GM23338 (cell line): ENCODE data around the gene CBX8. TPM values are rescaled to one million over a fixed set of nuclear protein-coding genes. Genes with fewer than 3 reads are reported as not detected.
A peak's percentile ranks its signal among the peaks of the same experiment; 100 is the strongest.

ENCODE experiments used
- ATAC-seq: fragments of 200-7000 bp; cut with Tn5 transposase; 3 replicates; pipeline ENCODE4 v1.9.1; 2020
- DNase-seq: peaks from one replicate; pipeline ENCODE4 v3.0.0-alpha.2; 2015; ENCODE audit warnings: low spot score
- H2AFZ ChIP-seq: fragments of 200-600 bp; sonication (generic); 2 replicates; pipeline ENCODE4 v1.8.0; 2016; ENCODE audit warnings: antibody characterized with exemption, mild to moderate bottlenecking, moderate library complexity
- H3F3A ChIP-seq: fragments of 200-600 bp; sonication (generic); replicated peaks from 2 replicates; pipeline ENCODE4 v1.8.0; 2017; ENCODE audit warnings: antibody characterized with exemption, mixed run types, low read depth
- H3K27ac ChIP-seq: fragments of 200-600 bp; sonication (generic); 2 replicates; pipeline ENCODE4 v1.6.1; 2016; ENCODE audit warnings: low read depth
- H3K27me3 ChIP-seq: fragments of 200-600 bp; sonication (generic); 2 replicates; pipeline ENCODE4 v1.8.0; 2016; ENCODE audit warnings: mild to moderate bottlenecking, mixed run types, moderate library complexity; ENCODE audit not compliant: insufficient read depth
- H3K36me3 ChIP-seq: fragments of 200-600 bp; sonication (generic); 2 replicates; pipeline ENCODE4 v1.8.0; 2016; ENCODE audit warnings: mild to moderate bottlenecking; ENCODE audit not compliant: insufficient read depth
- H3K4me1 ChIP-seq: fragments of 200-600 bp; sonication (generic); 2 replicates; pipeline ENCODE4 v1.8.0; 2016; ENCODE audit warnings: mild to moderate bottlenecking, moderate library complexity; ENCODE audit not compliant: insufficient read depth
- H3K4me2 ChIP-seq: fragments of 200-600 bp; sonication (generic); 2 replicates; pipeline ENCODE4 v1.7.1; 2017; ENCODE audit warnings: mixed run types
- H3K4me3 ChIP-seq: fragments of 200-600 bp; sonication (generic); 2 replicates; pipeline ENCODE4 v1.6.1; 2016; ENCODE audit warnings: mixed run types
- H3K79me2 ChIP-seq: fragments of 200-600 bp; sonication (generic); replicated peaks from 2 replicates; pipeline ENCODE4 v1.8.0; 2017; ENCODE audit warnings: mild to moderate bottlenecking; ENCODE audit not compliant: insufficient read depth
- H3K9me2 ChIP-seq: fragments of 200-600 bp; sonication (generic); 2 replicates; pipeline ENCODE4 v1.8.0; 2017; ENCODE audit not compliant: insufficient read depth
- H4K20me1 ChIP-seq: fragments of 200-600 bp; sonication (generic); replicated peaks from 2 replicates; pipeline ENCODE4 v1.8.0; 2017; ENCODE audit warnings: mild to moderate bottlenecking; ENCODE audit not compliant: insufficient read depth
- H3K27ac Mint-ChIP-seq: 2 replicates; pipeline ENCODE4 v1.8.0; 2020; ENCODE audit warnings: inconsistent platforms, mild to moderate bottlenecking, moderate library complexity, mixed read lengths
- H3K27me3 Mint-ChIP-seq: 3 replicates; pipeline ENCODE4 v1.8.0; 2022; ENCODE audit warnings: low read depth, mild to moderate bottlenecking, moderate library complexity, mixed read lengths, inconsistent platforms; ENCODE audit not compliant: insufficient read depth, poor library complexity
- H3K36me3 Mint-ChIP-seq: 3 replicates; pipeline ENCODE4 v1.8.0; 2021; ENCODE audit warnings: low read depth, mild to moderate bottlenecking, inconsistent platforms, moderate library complexity, mixed read lengths
- H3K4me1 Mint-ChIP-seq: 3 replicates; pipeline ENCODE4 v1.8.0; 2020; ENCODE audit warnings: mild to moderate bottlenecking, inconsistent platforms, mixed read lengths
- H3K4me3 Mint-ChIP-seq: 3 replicates; pipeline ENCODE4 v1.8.0; 2021; ENCODE audit warnings: moderate library complexity, mild to moderate bottlenecking, inconsistent platforms, mixed read lengths
- H3K9me3 Mint-ChIP-seq: 3 replicates; pipeline ENCODE4 v1.8.0; 2020; ENCODE audit warnings: moderate library complexity, mild to moderate bottlenecking, inconsistent platforms, mixed read lengths
- CREB1 ChIP-seq: fragments of 250-450 bp; sonication (Bioruptor Pico); IDR thresholded peaks from 2 replicates; pipeline ENCODE4 v1.5.0; 2020; ENCODE audit warnings: low read depth, mild to moderate bottlenecking, moderate library complexity
- CTCF ChIP-seq, 2 experiments: fragments of 200-600 bp in 1 of 2; sonication (generic) in 1 of 2; conservative IDR thresholded peaks; 2 replicates each; pipeline versions ENCODE4 v1.5.1 to v1.6.1; 2016 to 2017; ENCODE audit warnings: antibody characterized with exemption in 2 of 2, low read depth in 2 of 2, mild to moderate bottlenecking in 2 of 2, moderate library complexity in 1 of 2
- ETS1 ChIP-seq: IDR thresholded peaks from 2 replicates; pipeline ENCODE4 v1.6.1; 2016; ENCODE audit warnings: antibody characterized with exemption
- EZH2 ChIP-seq: fragments of 200-600 bp; sonication (generic); IDR thresholded peaks from one replicate; pipeline ENCODE4 v1.8.0; 2017; ENCODE audit warnings: antibody characterized with exemption, mild to moderate bottlenecking, low read depth; ENCODE audit not compliant: unreplicated experiment
- EZH2phosphoT487 ChIP-seq: fragments of 200-600 bp; sonication (generic); IDR thresholded peaks from one replicate; pipeline ENCODE4 v1.8.1; 2018; ENCODE audit warnings: antibody characterized with exemption; ENCODE audit not compliant: unreplicated experiment
- JUNB ChIP-seq: IDR thresholded peaks from one replicate; pipeline ENCODE4 v1.6.1; 2016; ENCODE audit warnings: antibody characterized with exemption; ENCODE audit not compliant: unreplicated experiment
- NANOG ChIP-seq: IDR thresholded peaks from 2 replicates; pipeline ENCODE4 v1.6.1; 2016; ENCODE audit warnings: antibody characterized with exemption, borderline replicate concordance
- POLR2AphosphoS5 ChIP-seq: IDR thresholded peaks from 2 replicates; pipeline ENCODE4 v1.6.1; 2016; ENCODE audit warnings: antibody characterized with exemption, low read depth
- REST ChIP-seq: IDR thresholded peaks from one replicate; pipeline ENCODE4 v1.6.1; 2018; ENCODE audit warnings: antibody characterized with exemption; ENCODE audit not compliant: unreplicated experiment
- STAT1 ChIP-seq: IDR thresholded peaks from one replicate; pipeline ENCODE4 v1.6.1; 2016; ENCODE audit warnings: antibody characterized with exemption; ENCODE audit not compliant: unreplicated experiment
- ZNF114 ChIP-seq: fragments of 250-450 bp; sonication (Bioruptor Pico); IDR thresholded peaks from 2 replicates; pipeline ENCODE4 v1.5.0; 2020; ENCODE audit warnings: mild to moderate bottlenecking, moderate library complexity
- ZNF331 ChIP-seq: fragments of 250-450 bp; sonication (Bioruptor Pico); IDR thresholded peaks from 2 replicates; pipeline ENCODE4 v1.5.0; 2020; ENCODE audit warnings: low read depth, mild to moderate bottlenecking, moderate library complexity
- ZNF462 ChIP-seq: fragments of 250-450 bp; sonication (Bioruptor Pico); IDR thresholded peaks from 2 replicates; pipeline ENCODE4 v1.5.0; 2020; ENCODE audit warnings: mild to moderate bottlenecking, moderate library complexity
- polyA plus RNA-seq: library from polyadenylated mRNA; unstranded; fragments of >200 nt; fragmentation: Nextera tagmentation; extraction: Ambion mirVana; gene quantifications from 2 replicates; pipeline ENCODE4 v1.2.1, GENCODE V29; 2016
- total RNA-seq: library from RNA; depleted of rRNA; stranded (reverse); fragments of >200 nt; shearing (Covaris generic); gene quantifications from 2 replicates; pipeline ENCODE4 v1.2.3, GENCODE V29; 2014

The CBX8 gene
- total and polyA plus RNA-seq, 2 experiments from 2014 or later = 1.0 to 1.3 TPM

GRCh38 chr17:79776376-79777119 lies 20.3 kb downstream of the CBX8 start:
- Histone ChIP-seq H3K4me3 (peak overlapping the region; percentile 54), H3K79me2 (peaks cover 30% of the 10 kb centered on the region), H3F3A (peaks cover 15% of the 10 kb centered on the region; the same call in 1 of the 2 replicates), H4K20me1 (peaks cover 22% of the 10 kb centered on the region), H3K36me3 (peaks cover 8% of the 10 kb centered on the region; the same call in 1 of the 2 replicates), H3K4me1 (peaks cover 23% of the 10 kb centered on the region), H2AFZ (no peak overlapping the region; the same call in 1 of the 2 replicates), H3K9me2 (no peaks in the 10 kb centered on the region), H3K4me2 (peak overlapping the region; percentile 74), H3K27me3 (peaks cover 12% of the 10 kb centered on the region), H3K27ac (no peak overlapping the region)
- Mint-ChIP-seq H3K27ac (peak overlapping the region; percentile 95; the same call in 1 of the 2 replicates), H3K9me3 (no peaks in the 10 kb centered on the region; the same call in 2 of the 3 replicates), H3K4me3 (peak overlapping the region; percentile 85), H3K36me3 (peaks cover 29% of the 10 kb centered on the region), H3K27me3 (peaks cover 17% of the 10 kb centered on the region), H3K4me1 (peaks cover 44% of the 10 kb centered on the region)
- peak; percentile 44 for DNase-seq
- TF ChIP-seq JUNB (no peak), ETS1 (no peak), ZNF114 (CRISPR knock-in tag) (no peak), CREB1 (CRISPR knock-in tag) (no peak), NANOG (no peak), REST (no peak), POLR2AphosphoS5 (no peak), CTCF (conservative IDR thresholded peaks at IDR 0.05; ENCODE audit: low read depth in 2 of 2) (no peak), EZH2 (no peak), ZNF331 (no peak), STAT1 (no peak), EZH2phosphoT487 (no peak), ZNF462 (CRISPR knock-in tag) (no peak)
- peak; percentile 9 for ATAC-seq
